AG08395 (cell line): ENCODE data around the gene C6orf62.
"Not testable (repeated sequence)": the region's sequence is repeated elsewhere in the genome, so short reads cannot be mapped to it uniquely, and the experiment has no call there.

Experiments used
- DNase-seq: peaks from one replicate; pipeline ENCODE4 v3.0.0; 2012; ENCODE audit warnings: mixed read lengths, low spot score

Gene C6orf62

DNA sequence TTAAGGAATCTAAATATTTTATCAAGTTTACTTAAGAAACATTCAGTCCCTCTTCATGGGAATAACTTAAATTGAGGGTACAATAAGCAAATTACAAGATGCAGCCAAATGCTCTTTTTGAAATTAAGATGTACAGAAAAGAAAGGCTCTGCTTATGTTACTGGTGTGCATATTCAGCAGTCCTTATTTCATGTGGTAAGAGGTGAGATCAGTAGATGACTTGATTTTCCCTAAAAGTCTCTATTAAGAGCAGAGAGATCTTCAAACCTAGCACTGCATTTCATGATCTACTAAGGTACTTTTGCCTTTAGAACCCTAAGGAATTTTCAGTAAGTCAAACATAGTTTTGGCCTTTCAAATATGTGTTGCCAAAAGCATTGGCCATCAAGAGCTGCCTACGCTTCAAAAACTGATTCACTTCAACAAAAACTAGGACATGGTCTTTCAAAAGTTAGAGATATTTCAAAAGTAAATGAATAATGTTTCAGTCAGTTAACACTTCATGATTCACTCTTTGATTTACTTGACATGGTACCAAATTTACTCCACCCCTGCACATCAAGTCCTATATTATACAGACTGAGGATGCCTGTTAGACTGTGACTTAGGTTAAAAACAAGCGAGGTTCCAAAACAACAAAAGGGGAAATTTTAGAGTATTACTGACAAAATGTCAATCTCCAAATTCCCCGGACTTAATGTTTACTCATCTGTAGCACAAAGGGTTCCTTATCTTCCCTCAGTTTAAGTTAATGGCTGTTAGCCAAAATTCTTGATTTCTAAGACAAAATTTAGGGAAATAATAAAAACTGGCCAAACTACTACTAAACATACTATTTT is 19.2 kb downstream of the C6orf62 start:
- DNase-seq, result no peak

DNA sequence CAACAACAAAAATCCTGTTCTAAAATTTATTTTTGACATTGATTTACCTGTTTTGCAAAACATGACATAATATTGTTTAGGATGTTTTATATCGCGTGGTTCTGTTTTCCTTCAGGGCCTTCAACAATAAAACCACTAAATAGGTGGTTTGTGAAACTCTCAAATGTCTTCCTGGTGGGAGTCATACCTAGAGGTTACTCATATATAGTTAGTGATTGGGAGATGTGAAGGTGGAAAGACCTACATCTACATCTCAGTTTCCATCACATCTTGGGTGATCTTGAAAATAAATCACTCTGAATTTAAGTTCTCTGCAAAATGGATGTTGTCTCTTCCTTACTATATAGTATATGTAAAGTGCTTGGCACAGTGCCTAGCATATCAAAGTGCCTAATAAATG is 22.9 kb downstream of the C6orf62 start:
- no peak for DNase-seq

DNA sequence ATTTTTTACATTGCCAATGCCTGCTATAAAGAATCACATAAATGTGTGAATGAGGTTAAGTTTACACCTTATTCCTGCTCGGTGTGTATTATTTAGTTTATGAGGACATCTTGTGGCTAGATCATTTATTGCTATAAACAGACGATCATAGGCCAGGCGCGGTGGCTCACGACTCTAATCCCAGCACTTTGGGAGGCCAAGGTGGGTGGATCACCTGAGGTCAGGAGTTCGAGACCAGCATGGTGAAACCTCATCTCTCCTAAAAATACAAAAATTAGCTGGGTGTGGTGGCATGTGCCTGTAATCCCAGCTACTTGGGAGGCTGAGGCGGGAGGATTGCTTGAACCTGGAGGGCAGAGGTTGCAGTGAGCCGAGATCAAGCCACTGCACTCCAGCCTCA is 23.3 kb downstream of the C6orf62 start:
- DNase-seq, result peak; percentile 46

DNA sequence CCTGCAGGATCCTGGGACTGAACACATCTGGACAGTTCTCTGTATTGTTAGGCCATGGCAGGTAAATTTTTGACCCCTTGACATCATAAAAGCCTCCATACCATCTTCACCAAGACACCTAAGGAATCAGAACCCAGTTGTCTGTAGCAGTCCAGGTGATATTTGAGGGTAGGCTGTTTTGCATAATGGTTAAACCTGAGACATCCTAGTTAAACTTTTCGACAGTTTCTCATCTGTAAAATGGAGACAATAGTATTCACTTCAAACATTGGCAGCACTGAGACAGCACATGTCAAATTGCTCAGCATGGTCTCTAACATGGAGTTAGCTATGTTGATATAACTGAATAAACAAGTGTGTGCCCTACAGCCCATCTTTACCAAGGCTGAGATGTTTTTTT is 24.8 kb downstream of the C6orf62 start:
- no peak for DNase-seq

DNA sequence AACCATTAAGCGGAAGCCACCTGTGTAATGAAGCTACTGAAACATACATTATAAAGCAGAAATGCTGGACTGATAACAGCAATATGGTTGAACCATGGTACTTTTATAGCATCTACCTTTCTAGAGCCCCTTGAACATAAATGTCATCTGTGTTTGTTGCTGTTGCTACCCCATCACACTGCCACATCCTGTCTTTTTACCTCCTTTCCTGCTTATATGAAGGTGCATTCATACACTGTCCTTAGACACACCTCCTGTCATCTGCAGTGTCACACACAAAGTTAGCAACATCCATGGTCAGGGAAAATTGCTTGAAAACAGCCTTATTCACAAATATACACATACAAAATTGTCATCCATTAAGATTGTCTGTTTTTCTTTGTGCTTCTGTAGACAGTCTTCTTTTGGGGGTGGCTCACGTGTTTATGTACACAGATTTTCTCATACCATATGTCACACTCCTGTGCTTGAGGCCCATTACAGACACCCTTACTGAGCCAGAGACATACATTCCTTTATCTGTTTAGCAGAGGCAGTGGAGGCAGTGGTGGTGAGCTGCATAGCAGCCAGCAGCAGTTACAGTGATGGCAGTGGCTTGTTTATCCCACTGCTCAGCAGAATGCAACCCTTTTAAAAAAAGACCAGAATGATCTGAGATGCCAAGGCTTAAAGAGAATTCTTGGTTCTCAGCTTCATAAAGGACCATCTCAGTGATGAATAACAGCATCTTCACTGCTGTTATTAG is 25.9 kb downstream of the C6orf62 start:
- no peak for DNase-seq

DNA sequence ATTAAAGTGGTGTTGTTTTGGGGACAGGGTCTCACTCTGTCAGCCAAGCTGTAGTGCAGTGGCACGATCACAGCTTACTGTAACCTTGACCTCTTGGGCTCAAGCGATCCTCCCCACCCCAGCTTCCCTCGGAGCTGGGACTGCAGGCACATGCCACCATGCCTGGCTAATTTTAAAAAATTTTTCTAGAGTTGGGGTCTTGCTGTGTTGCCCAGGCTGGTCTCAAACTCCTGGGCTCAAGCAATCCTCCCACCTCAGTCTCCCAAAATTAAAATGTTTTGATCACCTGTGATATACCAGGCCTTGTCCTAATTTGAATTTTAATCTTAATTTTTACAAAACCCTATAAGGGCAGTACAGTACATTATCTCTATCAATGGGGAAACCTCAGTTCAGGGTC is 26.5 kb downstream of the C6orf62 start:
- DNase-seq, result no peak

DNA sequence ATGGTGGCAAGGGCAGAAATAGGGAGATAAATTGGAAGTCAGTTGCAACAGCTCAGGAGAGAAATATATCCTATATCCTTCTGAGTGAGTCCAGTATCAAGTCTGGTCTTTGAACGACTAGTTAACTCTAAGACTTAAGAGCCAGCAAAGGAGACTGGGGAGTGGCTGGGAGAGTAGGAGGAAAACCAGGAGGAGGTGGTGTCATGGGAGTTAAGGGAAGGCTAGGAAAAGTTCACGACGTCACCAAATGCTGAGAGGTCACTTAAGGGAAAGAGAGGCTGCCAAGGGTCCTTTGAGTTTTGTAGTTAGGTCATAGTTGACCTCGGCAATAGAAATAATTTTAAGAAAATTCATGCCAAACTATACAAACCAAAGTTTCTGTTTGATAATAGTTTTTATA is 27.0 kb downstream of the C6orf62 start:
- DNase-seq, result no peak

DNA sequence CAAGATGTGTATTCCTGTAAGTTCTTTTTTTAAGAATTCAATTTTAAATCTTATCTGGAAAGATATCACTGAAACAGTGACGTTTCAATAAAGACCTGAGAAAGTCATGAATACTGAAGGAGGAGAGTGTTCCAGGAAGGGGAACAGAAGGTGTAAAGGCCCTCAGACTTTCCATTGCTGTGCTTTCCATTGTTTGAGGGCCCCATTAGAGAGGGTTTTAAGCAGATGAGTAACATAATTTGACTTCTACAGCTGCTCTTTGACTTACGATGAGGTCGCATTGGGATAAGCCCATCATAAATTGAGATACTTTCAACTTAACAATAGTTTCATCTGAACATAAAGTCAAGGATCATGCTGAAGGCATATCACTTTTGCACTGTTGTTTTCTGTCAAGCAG is 27.4 kb downstream of the C6orf62 start:
- no peak for DNase-seq

DNA sequence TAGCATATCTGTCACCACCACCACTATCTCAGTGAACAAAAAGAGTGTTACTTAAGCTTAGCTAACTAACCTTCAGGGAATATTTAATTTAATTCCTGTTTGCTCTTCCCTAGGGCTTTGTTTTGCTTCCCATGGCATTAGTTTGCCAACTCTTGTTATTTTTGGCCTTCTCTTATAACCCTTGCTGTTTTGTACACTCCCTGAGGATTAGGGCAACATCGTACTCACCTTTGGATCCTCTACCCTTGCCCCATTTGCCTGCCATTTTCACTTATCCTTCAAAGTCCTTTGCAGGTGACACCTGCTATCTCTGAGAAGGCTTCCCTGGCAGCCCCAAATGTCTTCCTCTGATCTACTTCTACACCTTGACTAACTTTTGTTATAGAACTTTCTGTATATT is 28.4 kb downstream of the C6orf62 start:
- DNase-seq, result no peak

DNA sequence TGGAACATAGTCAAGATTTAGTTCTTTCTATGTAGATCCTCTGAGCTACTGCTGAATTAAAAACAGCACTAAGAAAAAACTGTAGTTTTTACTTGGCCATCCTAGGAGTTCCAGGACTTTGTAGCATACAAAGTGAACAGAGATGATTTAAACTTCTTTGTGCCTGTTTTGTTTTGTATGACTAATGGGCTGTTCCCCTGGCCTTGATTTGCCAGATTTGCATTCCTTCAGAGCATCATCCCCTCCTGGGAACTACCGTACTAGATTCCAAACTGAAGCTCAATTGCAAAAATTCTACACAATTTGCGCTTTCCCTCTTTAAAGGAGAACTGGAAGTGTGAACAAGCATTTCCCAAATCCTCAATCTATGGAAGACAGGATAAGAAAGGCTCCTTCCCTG is 29.0 kb downstream of the C6orf62 start:
- DNase-seq, result peak; percentile 24

DNA sequence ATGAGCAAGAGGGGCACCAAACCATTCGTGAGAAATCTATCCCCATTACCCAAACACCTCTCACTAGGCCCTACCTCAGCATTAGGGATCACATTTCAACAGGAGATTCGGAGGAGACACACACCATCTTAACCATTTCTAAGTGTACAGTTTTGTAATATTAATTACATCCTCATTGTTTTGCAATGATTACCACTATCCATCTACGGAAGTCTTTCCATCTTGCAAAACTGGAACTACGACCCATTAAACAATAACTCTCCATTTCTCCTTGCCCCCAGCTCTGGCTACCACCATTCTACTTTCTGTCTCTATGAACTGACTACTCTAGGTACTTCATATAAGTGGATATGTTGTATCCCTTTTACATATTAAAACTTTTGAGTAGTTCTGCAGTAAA is 32.0 kb downstream of the C6orf62 start:
- no peak for DNase-seq

DNA sequence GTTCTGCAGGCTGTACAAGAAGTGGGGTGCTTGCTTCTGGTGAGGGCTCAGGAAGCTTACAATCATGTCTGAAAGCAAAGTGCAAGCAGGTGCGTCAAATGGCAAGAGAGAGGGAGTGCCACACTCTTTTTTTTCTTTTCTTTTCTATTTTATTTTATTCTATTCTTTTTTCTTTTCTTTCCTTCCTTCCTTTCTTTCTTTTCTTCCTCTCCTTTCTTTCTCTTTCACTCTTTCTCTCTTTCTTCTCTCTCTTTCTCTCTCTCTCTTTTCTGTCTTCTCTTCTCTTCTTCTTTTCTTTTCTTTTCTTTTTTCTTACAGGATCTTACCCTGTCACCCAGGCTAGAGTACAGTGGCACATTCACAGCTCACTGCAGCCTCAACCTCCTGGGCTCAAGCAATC is 32.5 kb downstream of the C6orf62 start:
- no peak for DNase-seq

DNA sequence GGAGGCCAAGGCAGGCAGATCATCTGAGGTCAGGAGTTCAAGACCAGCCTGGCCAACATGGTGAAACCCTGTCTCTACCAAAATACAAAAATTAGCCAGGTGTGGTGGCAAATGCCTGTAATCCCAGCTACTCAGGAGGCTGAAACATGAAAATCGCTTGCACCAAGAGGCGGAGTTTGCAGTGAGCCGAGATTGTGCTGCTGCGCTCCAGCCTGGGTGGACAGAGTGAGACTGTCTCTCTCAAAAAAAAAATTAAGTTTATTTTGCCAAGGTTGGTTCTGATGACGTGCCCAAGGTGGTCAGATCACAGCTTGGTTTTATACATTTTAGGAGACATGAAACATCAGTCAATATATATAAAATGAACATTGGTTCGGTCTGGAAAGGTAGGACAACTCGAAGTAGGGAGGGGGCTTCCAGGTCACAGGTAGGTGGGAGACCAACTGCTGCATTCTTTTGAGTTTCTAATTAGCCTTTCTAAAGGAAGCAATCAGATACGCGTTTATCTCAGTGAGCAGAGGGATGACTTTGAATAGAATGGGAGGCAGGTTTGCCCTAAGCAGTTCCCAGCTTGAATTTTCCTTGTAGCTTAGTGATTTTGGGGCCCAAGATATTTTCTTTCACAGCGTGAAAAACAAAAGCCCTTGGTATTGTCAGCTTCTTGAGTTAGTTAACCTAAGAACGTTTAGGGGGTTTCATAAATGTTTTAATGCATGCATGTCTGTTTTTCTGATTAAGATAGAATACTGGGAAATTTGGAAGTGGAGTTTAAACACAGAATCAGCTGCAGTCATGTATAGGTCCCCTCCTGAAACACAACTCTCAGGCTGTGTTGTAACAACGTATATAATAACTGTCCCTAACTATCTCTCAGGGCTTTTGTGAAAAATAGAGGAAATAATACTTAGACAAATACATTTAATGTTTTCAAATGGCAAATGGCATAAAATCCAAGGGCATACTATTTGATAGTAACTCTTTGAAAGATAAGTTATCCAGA is 35.4 kb downstream of the C6orf62 start:
- no peak for DNase-seq

DNA sequence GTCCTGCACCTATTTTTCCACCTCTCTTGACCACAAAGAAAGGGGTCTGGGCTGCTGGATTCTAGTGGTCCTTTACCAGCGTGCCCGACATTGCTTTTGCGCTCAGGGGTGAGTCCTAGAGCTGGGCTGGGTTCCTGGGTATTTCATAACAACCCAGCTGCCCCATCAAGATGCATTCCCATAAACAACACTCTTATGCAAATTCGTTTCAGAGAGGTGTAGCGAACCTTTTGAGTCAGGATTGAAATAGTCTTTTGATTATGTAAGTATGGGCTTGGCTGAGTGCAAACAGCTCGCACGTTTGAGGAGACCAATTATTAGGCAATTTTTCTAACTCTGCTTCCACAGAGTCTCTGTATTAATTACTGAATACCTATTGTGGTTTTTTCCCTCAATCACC is 38.4 kb downstream of the C6orf62 start:
- no peak for DNase-seq

DNA sequence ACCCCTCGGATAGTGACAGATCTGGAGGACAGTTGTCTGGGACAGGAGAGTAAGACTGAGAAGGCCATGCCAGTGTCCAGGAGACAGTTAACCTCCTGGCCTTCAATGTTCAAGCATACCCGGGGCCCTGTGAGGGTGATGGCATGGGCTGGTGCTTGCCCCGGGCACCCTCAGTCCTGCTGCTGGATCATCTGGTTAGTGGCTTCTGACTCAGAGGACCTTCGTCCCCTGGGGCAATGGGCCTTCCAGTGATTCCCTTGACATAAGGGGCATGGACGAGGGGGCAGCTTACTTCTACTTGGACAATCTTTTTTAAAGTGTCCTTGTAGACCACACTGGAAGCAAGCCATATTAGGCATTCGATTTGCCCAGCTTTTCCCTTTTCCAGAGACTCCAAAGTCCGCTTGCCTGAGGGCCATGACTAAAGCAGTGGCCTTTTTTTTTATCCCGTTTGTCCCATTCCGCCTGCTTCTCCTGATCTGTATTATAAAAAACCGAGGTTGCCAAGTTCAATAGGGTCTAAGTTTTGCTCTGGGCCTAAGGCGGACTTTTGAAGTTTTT is 40.1 kb downstream of the C6orf62 start:
- not testable (repeated sequence) for DNase-seq

DNA sequence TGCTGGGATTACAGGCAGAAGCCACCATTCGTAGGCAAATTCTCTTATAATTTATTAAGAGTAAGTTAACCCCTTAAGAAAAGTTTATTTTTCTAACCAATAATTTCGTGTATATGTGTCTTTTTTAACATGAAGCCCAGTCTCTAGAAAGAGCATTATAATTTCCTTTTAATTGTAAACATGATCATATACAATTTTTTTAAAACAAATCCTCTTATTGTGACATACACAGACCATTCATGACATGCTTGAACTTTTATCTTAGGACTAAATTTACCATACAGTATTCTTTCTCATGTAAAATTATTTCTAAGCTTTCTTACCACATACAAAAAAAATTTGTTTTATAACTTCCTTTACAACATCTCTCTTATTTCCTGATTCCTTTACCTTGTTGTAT is 45.3 kb downstream of the C6orf62 start:
- DNase-seq, result no peak

DNA sequence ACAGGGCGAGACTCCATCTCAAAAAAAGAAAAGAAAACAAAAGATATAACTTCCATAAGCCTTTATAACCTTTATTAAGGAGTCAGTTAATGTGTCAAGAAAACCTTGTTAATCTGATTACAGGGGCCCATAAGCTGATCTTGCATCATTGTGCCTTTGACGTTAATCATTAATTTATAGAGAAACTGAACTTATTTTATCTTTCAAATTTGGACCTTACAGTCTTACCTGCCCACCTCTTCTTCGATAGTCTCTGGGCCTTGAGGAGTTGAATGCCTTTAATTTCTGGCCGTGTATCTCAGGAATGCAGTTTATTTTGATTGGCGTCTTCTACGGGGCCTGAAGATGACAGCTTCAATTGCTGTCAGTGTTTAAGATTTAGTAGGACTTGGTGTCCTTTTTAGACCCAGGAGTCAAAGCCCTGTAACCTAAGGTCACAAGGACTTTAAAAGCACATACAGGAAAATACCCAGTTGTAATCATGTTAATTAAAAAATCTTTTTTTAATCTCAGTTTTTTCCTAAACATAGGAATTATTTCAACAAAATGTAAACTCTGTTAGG is 46.3 kb downstream of the C6orf62 start:
- no peak for DNase-seq

DNA sequence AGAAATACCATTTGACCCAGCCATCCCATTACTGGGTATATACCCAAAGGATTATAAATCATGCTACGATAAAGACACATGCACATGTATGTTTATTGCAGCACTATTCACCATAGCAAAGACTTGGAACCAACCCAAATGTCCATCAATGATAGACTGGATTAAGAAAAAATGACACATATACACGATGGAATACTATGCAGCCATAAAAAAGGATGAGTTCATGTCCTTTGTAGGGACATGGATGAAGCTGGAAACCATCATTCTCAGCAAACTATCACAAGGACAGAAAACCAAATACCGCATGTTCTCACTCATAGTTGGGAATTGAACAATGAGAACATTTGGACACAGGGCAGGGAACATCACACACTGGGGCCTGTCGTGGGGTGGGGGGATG is 47.9 kb downstream of the C6orf62 start:
- DNase-seq, result not testable (repeated sequence)

DNA sequence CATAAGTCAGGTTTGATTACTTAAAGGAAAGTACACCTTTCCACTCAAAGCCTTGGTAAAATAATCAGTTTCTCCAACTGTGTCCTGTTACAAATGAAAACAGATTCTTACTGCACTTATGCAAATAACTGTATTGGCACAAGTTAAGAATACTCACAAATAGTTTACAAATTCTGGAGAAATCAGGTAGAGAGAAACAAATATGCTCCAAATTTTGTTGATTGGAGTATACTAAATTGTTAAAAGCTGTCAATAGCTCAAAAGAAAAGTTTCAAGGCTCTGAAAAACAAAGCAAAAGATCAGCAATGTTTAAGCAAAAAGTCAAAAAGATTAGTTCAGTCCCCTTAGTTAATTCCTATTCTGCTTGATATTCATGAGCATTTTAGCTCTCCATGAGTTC is 48.5 kb downstream of the C6orf62 start:
- DNase-seq, result not testable (repeated sequence)

DNA sequence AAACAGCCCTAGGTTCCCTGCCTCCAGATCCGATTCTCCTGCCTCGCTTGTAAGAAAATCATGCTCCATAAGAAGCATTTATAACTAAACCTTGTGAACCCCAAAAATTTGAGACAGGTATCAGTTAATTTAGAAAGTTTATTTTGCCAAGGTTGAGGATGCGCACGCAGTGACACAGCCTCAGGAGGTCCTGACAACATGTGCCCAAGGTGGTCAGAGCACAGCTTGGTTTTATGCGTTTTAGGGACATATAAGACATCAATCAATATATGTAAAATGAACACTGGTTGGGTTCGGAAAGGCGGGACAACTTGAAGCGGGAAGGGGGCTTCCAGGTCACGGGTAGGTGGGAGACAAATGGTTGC is 50.0 kb downstream of the C6orf62 start:
- no peak for DNase-seq
